Liver (tissue), 3 donors: ENCODE data around the gene EDN1.

Experiments
- ATF3 ChIP-seq: IDR thresholded peaks from 2 replicates; pipeline ENCODE4 v1.6.1; 2016; ENCODE audit warnings: antibody characterized with exemption
- EGR1 ChIP-seq, 2 donors: IDR thresholded peaks; 2 replicates each; pipeline ENCODE4 v1.6.1; 2016 to 2018; ENCODE audit warnings: antibody characterized with exemption in 2 of 2, low read depth in 2 of 2
- FOXA1 ChIP-seq: IDR thresholded peaks from 2 replicates; pipeline ENCODE4 v1.6.1; 2016; ENCODE audit warnings: antibody characterized with exemption
- HNF4G ChIP-seq: IDR thresholded peaks from 2 replicates; pipeline ENCODE4 v1.6.1; 2016; ENCODE audit warnings: antibody characterized with exemption
- NR2F2 ChIP-seq: IDR thresholded peaks from 2 replicates; pipeline ENCODE4 v1.6.1; 2016; ENCODE audit warnings: antibody characterized with exemption
- RAD21 ChIP-seq, 2 donors: IDR thresholded peaks; 2 replicates each; pipeline ENCODE4 v1.6.1; 2016; ENCODE audit warnings: antibody characterized with exemption in 2 of 2, mild to moderate bottlenecking in 2 of 2
- TAF1 ChIP-seq: conservative IDR thresholded peaks from 2 replicates; pipeline ENCODE4 v1.6.1; 2016; ENCODE audit warnings: antibody characterized with exemption, mild to moderate bottlenecking
- YY1 ChIP-seq: IDR thresholded peaks from 2 replicates; pipeline ENCODE4 v1.6.1; 2016; ENCODE audit warnings: antibody characterized with exemption, mild to moderate bottlenecking
- ZBTB33 ChIP-seq: IDR thresholded peaks from 2 replicates; pipeline ENCODE4 v1.6.1; 2016; ENCODE audit warnings: antibody characterized with exemption
- TF ChIP-seq, protein P1 (sequence below): fragments of 150-350 bp; IDR thresholded peaks from 2 replicates; pipeline ENCODE4 v1.5.1; 2017; ENCODE audit warnings: improper control_type of control experiment, low read depth, low read length; ENCODE audit not compliant: missing input control
- TF ChIP-seq, protein P2 (sequence below): IDR thresholded peaks from 2 replicates; pipeline ENCODE4 v1.6.1; 2016; ENCODE audit warnings: antibody characterized with exemption, mild to moderate bottlenecking
- donor health status: healthy.
- donor health status: healthy.

- TF ChIP-seq, protein P1, sequence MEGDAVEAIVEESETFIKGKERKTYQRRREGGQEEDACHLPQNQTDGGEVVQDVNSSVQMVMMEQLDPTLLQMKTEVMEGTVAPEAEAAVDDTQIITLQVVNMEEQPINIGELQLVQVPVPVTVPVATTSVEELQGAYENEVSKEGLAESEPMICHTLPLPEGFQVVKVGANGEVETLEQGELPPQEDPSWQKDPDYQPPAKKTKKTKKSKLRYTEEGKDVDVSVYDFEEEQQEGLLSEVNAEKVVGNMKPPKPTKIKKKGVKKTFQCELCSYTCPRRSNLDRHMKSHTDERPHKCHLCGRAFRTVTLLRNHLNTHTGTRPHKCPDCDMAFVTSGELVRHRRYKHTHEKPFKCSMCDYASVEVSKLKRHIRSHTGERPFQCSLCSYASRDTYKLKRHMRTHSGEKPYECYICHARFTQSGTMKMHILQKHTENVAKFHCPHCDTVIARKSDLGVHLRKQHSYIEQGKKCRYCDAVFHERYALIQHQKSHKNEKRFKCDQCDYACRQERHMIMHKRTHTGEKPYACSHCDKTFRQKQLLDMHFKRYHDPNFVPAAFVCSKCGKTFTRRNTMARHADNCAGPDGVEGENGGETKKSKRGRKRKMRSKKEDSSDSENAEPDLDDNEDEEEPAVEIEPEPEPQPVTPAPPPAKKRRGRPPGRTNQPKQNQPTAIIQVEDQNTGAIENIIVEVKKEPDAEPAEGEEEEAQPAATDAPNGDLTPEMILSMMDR: no peak
- TF ChIP-seq ATF3 (no peak), FOXA1 (no peak), RAD21 (IDR thresholded peaks at IDR 0.05) (no peak), YY1 (no peak), TAF1 (no peak), ZBTB33 (no peak), NR2F2 (no peak), HNF4G (no peak), EGR1 (IDR thresholded peaks at IDR 0.05; ENCODE audit: low read depth in 2 of 2) (no peak)
- TF ChIP-seq, protein P2, sequence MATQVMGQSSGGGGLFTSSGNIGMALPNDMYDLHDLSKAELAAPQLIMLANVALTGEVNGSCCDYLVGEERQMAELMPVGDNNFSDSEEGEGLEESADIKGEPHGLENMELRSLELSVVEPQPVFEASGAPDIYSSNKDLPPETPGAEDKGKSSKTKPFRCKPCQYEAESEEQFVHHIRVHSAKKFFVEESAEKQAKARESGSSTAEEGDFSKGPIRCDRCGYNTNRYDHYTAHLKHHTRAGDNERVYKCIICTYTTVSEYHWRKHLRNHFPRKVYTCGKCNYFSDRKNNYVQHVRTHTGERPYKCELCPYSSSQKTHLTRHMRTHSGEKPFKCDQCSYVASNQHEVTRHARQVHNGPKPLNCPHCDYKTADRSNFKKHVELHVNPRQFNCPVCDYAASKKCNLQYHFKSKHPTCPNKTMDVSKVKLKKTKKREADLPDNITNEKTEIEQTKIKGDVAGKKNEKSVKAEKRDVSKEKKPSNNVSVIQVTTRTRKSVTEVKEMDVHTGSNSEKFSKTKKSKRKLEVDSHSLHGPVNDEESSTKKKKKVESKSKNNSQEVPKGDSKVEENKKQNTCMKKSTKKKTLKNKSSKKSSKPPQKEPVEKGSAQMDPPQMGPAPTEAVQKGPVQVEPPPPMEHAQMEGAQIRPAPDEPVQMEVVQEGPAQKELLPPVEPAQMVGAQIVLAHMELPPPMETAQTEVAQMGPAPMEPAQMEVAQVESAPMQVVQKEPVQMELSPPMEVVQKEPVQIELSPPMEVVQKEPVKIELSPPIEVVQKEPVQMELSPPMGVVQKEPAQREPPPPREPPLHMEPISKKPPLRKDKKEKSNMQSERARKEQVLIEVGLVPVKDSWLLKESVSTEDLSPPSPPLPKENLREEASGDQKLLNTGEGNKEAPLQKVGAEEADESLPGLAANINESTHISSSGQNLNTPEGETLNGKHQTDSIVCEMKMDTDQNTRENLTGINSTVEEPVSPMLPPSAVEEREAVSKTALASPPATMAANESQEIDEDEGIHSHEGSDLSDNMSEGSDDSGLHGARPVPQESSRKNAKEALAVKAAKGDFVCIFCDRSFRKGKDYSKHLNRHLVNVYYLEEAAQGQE: no peak
Observed at GRCh38 chr6:12278915-12279314, 11.2 kb upstream of the EDN1 start.
